CD4-positive, alpha-beta T cell treated with Interleukin-6 at 100 ng/mL for 8 hours (primary cell): ENCODE measurements around the gene DOK7.
"Not testable (repeated sequence)": the region's sequence is repeated elsewhere in the genome, so short reads cannot be mapped to it uniquely, and the experiment has no call there.

ENCODE experiments used
- DNase-seq: peaks from one replicate; pipeline ENCODE4 v3.0.0-alpha.2; 2020; ENCODE audit warnings: mixed read lengths, low spot score

The DOK7 gene

DNA sequence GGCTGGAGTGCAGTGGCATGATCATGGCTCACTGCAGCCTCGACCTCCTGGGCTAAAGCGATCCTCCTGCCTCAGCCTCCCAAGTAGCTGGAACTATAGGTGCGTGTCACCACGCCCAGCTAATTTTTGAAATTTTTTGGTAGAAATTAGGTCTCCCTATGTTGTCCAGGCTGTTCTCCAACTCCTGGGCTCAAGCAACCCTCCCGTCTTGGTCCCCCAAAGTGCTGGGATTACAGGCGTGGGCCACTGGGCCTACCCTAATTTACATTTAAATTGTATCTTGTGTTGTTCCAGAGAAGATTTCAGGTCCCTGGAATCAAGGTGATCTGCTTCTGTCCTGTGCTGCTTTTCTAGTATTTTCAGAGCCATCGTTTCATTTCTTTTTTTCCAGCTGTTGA, 70.3 kb downstream of the DOK7 start:
- no peak for DNase-seq

DNA sequence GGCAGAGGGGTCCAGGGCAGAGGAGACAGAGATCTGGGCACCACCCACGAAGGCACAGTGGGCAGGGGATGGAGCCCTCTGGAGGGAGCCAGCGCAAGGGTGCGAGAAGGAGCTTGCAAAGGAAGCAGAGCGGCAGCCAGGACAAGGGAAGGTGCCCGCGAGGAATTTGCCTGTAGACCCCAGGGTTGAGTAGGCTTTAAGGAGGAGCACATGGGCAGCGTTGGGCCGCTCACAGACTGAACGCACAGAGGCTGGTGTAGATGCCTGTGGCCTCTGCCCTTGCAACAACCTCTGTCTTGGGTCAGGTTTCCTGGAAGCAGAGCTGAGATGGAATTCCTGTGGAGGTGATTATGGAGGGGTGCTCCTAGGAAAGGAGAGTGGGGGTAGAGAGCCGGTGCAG, 72.7 kb downstream of the DOK7 start:
- DNase-seq = not testable (repeated sequence)

DNA sequence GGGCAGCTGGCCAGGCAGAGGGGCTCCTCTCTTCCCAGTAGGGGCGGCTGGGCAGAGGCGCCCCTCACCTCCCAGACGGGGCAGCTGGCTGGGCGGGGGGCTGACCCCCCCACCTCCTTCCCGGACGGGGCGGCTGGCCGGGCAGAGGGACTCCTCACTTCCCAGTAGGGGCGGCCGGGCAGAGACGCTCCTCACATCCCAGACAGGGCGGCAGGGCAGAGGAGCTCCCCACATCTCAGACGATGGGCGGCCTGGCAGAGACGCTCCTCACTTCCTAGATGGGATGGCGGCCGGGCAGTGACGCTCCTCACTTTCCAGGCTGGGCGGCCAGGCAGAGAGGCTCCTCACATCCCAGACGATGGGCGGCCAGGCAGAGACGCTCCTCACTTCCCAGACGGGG, 75.8 kb downstream of the DOK7 start:
- not testable (repeated sequence) for DNase-seq

DNA sequence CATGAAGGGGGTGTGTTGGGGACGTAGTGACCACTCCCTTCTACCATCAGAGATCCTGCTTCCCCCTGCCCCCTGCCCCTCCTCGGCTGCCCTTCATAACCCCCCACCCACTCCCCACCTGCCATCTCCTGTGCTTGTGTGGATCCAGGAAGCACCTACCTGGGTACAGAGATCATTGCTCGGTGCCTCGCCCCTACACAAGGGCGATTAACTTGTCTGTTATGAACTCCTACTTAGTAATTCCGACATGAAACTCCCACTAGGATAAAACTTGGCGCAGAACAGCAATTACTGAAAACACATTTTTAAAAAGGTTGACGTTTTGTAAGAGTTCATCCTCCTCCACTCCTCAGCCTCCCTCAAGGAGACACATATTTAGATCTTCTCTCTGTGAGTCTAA, 80.3 kb downstream of the DOK7 start:
- DNase-seq = not testable (repeated sequence)
